ENCODE results near the gene TIE1. TPM values are rescaled to one million over a fixed set of nuclear protein-coding genes. Genes with fewer than 3 reads are reported as not detected.

The TIE1 gene
- total and polyA plus RNA-seq, 9 of the 15 experiments (the other 6 are each of a cell fraction or from before 2014, with no cell fraction given), result 0.07 to 0.49 (median 0.14) TPM; not detected in 4

DNA sequence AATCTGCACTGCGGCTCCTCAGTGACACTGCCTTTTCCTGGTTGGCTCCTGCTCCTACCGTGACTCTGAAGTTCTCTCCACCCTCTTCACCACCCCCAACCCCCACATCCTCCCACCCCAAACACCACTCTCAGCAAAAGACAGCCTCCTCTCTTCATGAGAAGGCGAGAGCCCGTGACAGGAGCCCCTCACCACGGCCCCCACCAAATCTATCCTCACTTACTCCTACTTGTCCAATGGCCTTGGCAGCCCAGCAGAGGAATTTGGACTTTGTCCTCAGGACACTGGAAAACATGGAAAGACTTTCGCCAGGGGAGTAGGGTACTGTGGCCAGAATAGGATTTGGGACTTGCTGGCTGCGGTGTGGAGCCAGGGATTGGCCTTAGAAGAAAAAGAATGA lies 24.1 kb upstream of the TIE1 start (continued):
- TF ChIP-seq CLOCK (CRISPR knock-in tag; IDR thresholded peaks at IDR 0.05; ENCODE audit: borderline replicate concordance) (no peak), AFF4 (CRISPR knock-in tag; IDR thresholded peaks at IDR 0.05) (no peak), CREBBP (IDR thresholded peaks at IDR 0.05; ENCODE audit: low read depth, low read length) (no peak), LEF1 (IDR thresholded peaks at IDR 0.05) (no peak)
